CD14-positive monocyte (primary cell): Measurements from ENCODE around the gene MAP2. TPM values are rescaled to one million over a fixed set of nuclear protein-coding genes. Genes with fewer than 3 reads are reported as not detected.

ENCODE experiments used
- DNase-seq, 3 donors: peaks; one replicate each; pipeline ENCODE4 v3.0.0-alpha.2; 2011 to 2022
- H2AFZ ChIP-seq: 2 replicates; pipeline ENCODE4 v1.6.0; 2012; ENCODE audit warnings: mild to moderate bottlenecking, low read depth, low read length, inconsistent platforms; ENCODE audit not compliant: insufficient read depth, poor library complexity, severe bottlenecking
- H3K27ac ChIP-seq, 2 donors: 1 replicate in 1 of 2; 2 replicates in 1 of 2; pipeline ENCODE4 v1.5.1; 2012 to 2013; ENCODE audit warnings: low read length in 2 of 2, control low read depth in 1 of 2, inconsistent platforms in 1 of 2, low read depth in 1 of 2, mild to moderate bottlenecking in 1 of 2
- H3K27me3 ChIP-seq, 2 donors: one replicate each; pipeline versions ENCODE4 v1.6.0 to v1.6.1; 2011 to 2013; ENCODE audit warnings: low read length in 2 of 2; ENCODE audit not compliant: control insufficient read depth in 2 of 2, insufficient read depth in 2 of 2
- H3K36me3 ChIP-seq, 2 donors: replicated peaks in 1 of 2; 1 replicate in 1 of 2; 2 replicates in 1 of 2; pipeline versions ENCODE4 v1.5.1 to v1.6.1; 2012 to 2013; ENCODE audit warnings: low read length in 2 of 2, control low read depth in 1 of 2, inconsistent platforms in 1 of 2, mild to moderate bottlenecking in 1 of 2; ENCODE audit not compliant: insufficient read depth in 2 of 2, control insufficient read depth in 1 of 2
- H3K4me1 ChIP-seq, 2 donors: 1 replicate in 1 of 2; 2 replicates in 1 of 2; pipeline versions ENCODE4 v1.5.1 to v1.6.1; 2012 to 2013; ENCODE audit warnings: low read length in 2 of 2, control low read depth in 1 of 2, inconsistent platforms in 1 of 2, mild to moderate bottlenecking in 1 of 2, moderate library complexity in 1 of 2; ENCODE audit not compliant: insufficient read depth in 2 of 2, control insufficient read depth in 1 of 2
- H3K4me2 ChIP-seq: replicated peaks from 2 replicates; pipeline ENCODE3; 2012; ENCODE audit warnings: low read length, moderate library complexity, mild to moderate bottlenecking; ENCODE audit not compliant: poor library complexity, severe bottlenecking; ENCODE audit errors: extremely low read depth
- H3K4me3 ChIP-seq, 3 experiments: fragments of 200-600 bp in 1 of 3; sonication (generic) in 1 of 3; replicated peaks in 1 of 3; 1 replicate in 2 of 3; 2 replicates in 1 of 3; pipeline ENCODE4 v1.5.1; 2011 to 2013; ENCODE audit warnings: low read length in 3 of 3, mild to moderate bottlenecking in 3 of 3, control low read depth in 2 of 3, low read depth in 2 of 3, inconsistent platforms in 1 of 3, moderate library complexity in 1 of 3
- H3K79me2 ChIP-seq: 2 replicates; pipeline ENCODE4 v1.6.0; 2012; ENCODE audit warnings: mild to moderate bottlenecking, control low read depth, inconsistent platforms, low read length, moderate library complexity; ENCODE audit not compliant: insufficient read depth
- H3K9ac ChIP-seq: 2 replicates; pipeline ENCODE4 v1.6.0; 2017; ENCODE audit warnings: low read length, mild to moderate bottlenecking; ENCODE audit not compliant: insufficient read depth, poor library complexity, severe bottlenecking
- H3K9me3 ChIP-seq, 2 donors: replicated peaks in 1 of 2; 1 replicate in 1 of 2; 2 replicates in 1 of 2; pipeline versions ENCODE4 v1.5.1 to v1.6.1; 2012 to 2013; ENCODE audit warnings: low read length in 2 of 2, control low read depth in 1 of 2; ENCODE audit not compliant: control insufficient read depth in 1 of 2, insufficient read depth in 1 of 2
- H4K20me1 ChIP-seq: 2 replicates; pipeline ENCODE4 v1.6.0; 2012; ENCODE audit warnings: mild to moderate bottlenecking, low read length, control low read depth, moderate library complexity; ENCODE audit not compliant: insufficient read depth
- H3K27ac Mint-ChIP-seq, 7 donors: one replicate each; pipeline ENCODE4 v1.8.0; 2020; ENCODE audit warnings: mild to moderate bottlenecking in 7 of 7, mixed read lengths in 7 of 7, moderate library complexity in 6 of 7, inconsistent platforms in 2 of 7
- H3K27me3 Mint-ChIP-seq, 3 donors: one replicate each; pipeline ENCODE4 v1.8.0; 2021 to 2022; ENCODE audit warnings: low read depth in 3 of 3, mild to moderate bottlenecking in 3 of 3, mixed read lengths in 3 of 3, moderate library complexity in 3 of 3, inconsistent platforms in 1 of 3
- H3K36me3 Mint-ChIP-seq, 2 donors: one replicate each; pipeline ENCODE4 v1.8.0; 2020; ENCODE audit warnings: mixed read lengths in 2 of 2, inconsistent platforms in 1 of 2, mild to moderate bottlenecking in 1 of 2
- H3K4me1 Mint-ChIP-seq: one replicate; pipeline ENCODE4 v1.8.0; 2020; ENCODE audit warnings: mild to moderate bottlenecking, mixed read lengths
- H3K4me3 Mint-ChIP-seq, 2 donors: one replicate each; pipeline ENCODE4 v1.8.0; 2020; ENCODE audit warnings: mild to moderate bottlenecking in 2 of 2, mixed read lengths in 2 of 2, moderate library complexity in 1 of 2
- H3K9me3 Mint-ChIP-seq, 7 donors: one replicate each; pipeline ENCODE4 v1.8.0; 2020 to 2022; ENCODE audit warnings: mixed read lengths in 7 of 7, mild to moderate bottlenecking in 6 of 7, moderate library complexity in 6 of 7, inconsistent platforms in 2 of 7
- WGBS: methylation state at CpG from one replicate; pipeline ENCODE4 v1.1.5; 2013; ENCODE audit warnings: missing lambda C conversion rate; ENCODE audit not compliant: insufficient coverage; 5-methylcytosine and 5-hydroxymethylcytosine counted together
- intact Hi-C, 2 donors: fragments of 100-400 bp; cut with micrococcal nuclease; formaldehyde crosslinking; loops; one replicate each; pipeline versions ENCODE4 v1.15.0 to v1.15.1; 2023
- polyA plus RNA-seq, 3 donors: library from polyadenylated mRNA; depleted of rRNA in 1 of 3; unstranded in 2 of 3; stranded (reverse) in 1 of 3; fragments of 300-500 nt in 2 of 3; fragments of >200 nt in 1 of 3; fragmentation: Illumina TruSeq in 2 of 3; gene quantifications; 1 replicate in 2 of 3; 2 replicates in 1 of 3; pipeline ENCODE4 v1.2.3, GENCODE V29; 2012 to 2021
- TF ChIP-seq, protein P1 (sequence below): fragments of 200-600 bp; IDR thresholded peaks from one replicate; pipeline ENCODE4 v1.8.0; 2022; ENCODE audit warnings: antibody characterized with exemption, mild to moderate bottlenecking

Gene MAP2
- polyA plus RNA-seq, 3 donors = not detected

DNA sequence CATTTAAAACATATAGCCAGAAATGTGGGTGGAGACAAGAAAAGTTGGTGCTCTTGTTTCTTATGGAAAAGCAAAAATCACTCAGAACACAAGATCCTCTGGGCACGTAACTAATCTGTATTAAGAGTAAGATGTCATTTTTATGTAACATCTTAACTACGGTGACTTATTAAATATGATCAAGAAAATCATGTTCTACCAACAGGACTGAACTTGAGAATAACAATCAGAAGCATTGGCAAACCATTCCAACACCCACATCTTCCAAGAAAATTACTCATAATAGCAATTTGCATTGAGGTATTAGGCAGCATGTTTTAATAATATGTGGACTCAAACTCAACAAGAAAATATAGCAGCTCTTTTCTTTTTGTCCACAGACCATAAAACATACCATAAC is 21.6 kb downstream of the MAP2 start:
- H3K27ac Mint-ChIP-seq = no peak overlapping the region
- H3K79me2 ChIP-seq = no peaks in the 10 kb centered on the region
- intact Hi-C loops = no loop called here
- peaks cover 0 to 2% (median 1%) of the 10 kb centered on the region in 3 donors for H3K27me3 Mint-ChIP-seq
- H3K9me3 ChIP-seq = no peaks in the 10 kb centered on the region
- H3K4me1 Mint-ChIP-seq = no peaks in the 10 kb centered on the region
- no peaks in the 10 kb centered on the region for H3K9me3 Mint-ChIP-seq
- WGBS = no CpG with 5 or more reads among the region's 2 CpGs
- DNase-seq = no peak
- H3K36me3 Mint-ChIP-seq = no peaks in the 10 kb centered on the region
- no peaks in the 10 kb centered on the region for H3K36me3 ChIP-seq
- no peak overlapping the region for H3K9ac ChIP-seq
- H3K4me3 Mint-ChIP-seq = no peak overlapping the region
- H2AFZ ChIP-seq = no peak overlapping the region
- H3K27me3 ChIP-seq = no peaks in the 10 kb centered on the region
- H3K4me3 ChIP-seq = no peak overlapping the region
- H4K20me1 ChIP-seq = no peaks in the 10 kb centered on the region
- H3K4me1 ChIP-seq = no peaks in the 10 kb centered on the region
- H3K4me2 ChIP-seq = no peak overlapping the region
- TF ChIP-seq, protein P1, sequence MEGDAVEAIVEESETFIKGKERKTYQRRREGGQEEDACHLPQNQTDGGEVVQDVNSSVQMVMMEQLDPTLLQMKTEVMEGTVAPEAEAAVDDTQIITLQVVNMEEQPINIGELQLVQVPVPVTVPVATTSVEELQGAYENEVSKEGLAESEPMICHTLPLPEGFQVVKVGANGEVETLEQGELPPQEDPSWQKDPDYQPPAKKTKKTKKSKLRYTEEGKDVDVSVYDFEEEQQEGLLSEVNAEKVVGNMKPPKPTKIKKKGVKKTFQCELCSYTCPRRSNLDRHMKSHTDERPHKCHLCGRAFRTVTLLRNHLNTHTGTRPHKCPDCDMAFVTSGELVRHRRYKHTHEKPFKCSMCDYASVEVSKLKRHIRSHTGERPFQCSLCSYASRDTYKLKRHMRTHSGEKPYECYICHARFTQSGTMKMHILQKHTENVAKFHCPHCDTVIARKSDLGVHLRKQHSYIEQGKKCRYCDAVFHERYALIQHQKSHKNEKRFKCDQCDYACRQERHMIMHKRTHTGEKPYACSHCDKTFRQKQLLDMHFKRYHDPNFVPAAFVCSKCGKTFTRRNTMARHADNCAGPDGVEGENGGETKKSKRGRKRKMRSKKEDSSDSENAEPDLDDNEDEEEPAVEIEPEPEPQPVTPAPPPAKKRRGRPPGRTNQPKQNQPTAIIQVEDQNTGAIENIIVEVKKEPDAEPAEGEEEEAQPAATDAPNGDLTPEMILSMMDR = no peak
- no peak overlapping the region for H3K27ac ChIP-seq

DNA sequence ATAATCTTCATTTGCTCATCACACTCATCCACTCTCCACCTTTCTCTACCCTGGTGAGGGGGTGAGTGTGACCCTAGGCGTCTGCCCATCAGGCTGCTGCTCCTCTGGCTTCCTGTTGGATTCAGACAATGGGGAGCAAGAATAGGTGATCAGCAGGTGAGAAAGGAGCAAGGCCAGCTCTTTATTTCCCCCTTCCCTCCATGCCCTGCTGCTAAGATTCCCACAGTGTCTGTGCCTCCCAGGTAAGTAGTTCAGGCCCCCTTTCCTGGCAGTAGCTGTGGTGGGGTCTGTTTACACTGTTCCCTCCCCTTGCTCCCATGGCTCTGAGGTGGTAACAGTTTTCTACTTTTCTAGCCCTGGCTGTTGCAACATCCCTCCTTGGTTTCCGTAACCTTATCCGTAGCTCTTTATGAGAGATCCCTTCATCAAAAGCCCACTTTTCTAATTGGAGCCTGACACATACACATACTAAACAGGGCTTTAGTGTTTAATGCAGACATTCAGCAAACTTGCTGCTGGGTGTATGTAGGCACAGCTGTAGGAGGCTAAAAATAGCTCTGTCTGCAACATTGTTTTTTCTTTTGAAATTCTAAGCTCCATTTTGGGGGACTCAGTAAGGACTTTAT is 27.5 kb downstream of the MAP2 start:
- no peak overlapping the region for H3K4me3 ChIP-seq
- intact Hi-C loops = no loop called here
- H3K27me3 Mint-ChIP-seq = peaks cover 0 to 2% (median 2%) of the 10 kb centered on the region in 3 donors
- no peaks in the 10 kb centered on the region for H3K4me1 ChIP-seq
- no peak for DNase-seq
- WGBS = no CpG with 5 or more reads among the region's 3 CpGs
- no peak overlapping the region for H3K4me3 Mint-ChIP-seq
- no peak overlapping the region for H2AFZ ChIP-seq
- H3K27me3 ChIP-seq = no peaks in the 10 kb centered on the region
- no peaks in the 10 kb centered on the region for H3K4me1 Mint-ChIP-seq
- TF ChIP-seq, protein P1 = no peak
- H3K9ac ChIP-seq = no peak overlapping the region
- no peak overlapping the region for H3K27ac Mint-ChIP-seq
- H3K27ac ChIP-seq = no peak overlapping the region
- H3K36me3 Mint-ChIP-seq = no peaks in the 10 kb centered on the region
- no peaks in the 10 kb centered on the region for H3K9me3 ChIP-seq
- no peaks in the 10 kb centered on the region for H3K79me2 ChIP-seq
- no peaks in the 10 kb centered on the region for H4K20me1 ChIP-seq
- peaks cover 0 to 3% (median 0%) of the 10 kb centered on the region in 7 donors for H3K9me3 Mint-ChIP-seq
- H3K36me3 ChIP-seq = no peaks in the 10 kb centered on the region
- no peak overlapping the region for H3K4me2 ChIP-seq
